HEK293 (cell line): ENCODE data around the gene SLC25A22.
A peak's percentile ranks its signal among the peaks of the same experiment; 100 is the strongest.

Experiments
- GFI1B ChIP-seq: fragments of 450-650 bp; formaldehyde crosslinking; IDR thresholded peaks from 2 replicates; pipeline ENCODE4 v1.5.1; 2016; ENCODE audit warnings: missing biosample characterization, missing genetic modification characterization
- GLIS2 ChIP-seq: fragments of 450-650 bp; formaldehyde crosslinking; IDR thresholded peaks from 2 replicates; pipeline ENCODE4 v1.5.1; 2016; ENCODE audit warnings: missing biosample characterization, missing genetic modification characterization
- HOXD13 ChIP-seq: sonication (generic); formaldehyde crosslinking; IDR thresholded peaks from 2 replicates; pipeline ENCODE4 v1.8.0; 2022; ENCODE audit warnings: missing genetic modification reagents, borderline replicate concordance
- IKZF3 ChIP-seq: fragments of 450-650 bp; IDR thresholded peaks from 2 replicates; pipeline ENCODE4 v1.5.0; 2018; ENCODE audit warnings: missing biosample characterization, mild to moderate bottlenecking, missing genetic modification characterization, moderate library complexity
- MZF1 ChIP-seq: fragments of 450-650 bp; formaldehyde crosslinking; IDR thresholded peaks from 2 replicates; pipeline ENCODE4 v1.5.1; 2017; ENCODE audit warnings: missing biosample characterization, missing genetic modification characterization, borderline replicate concordance
- PRDM1 ChIP-seq: fragments of 450-650 bp; formaldehyde crosslinking; IDR thresholded peaks from 2 replicates; pipeline ENCODE4; 2016; ENCODE audit warnings: missing biosample characterization, missing genetic modification characterization
- YY1 ChIP-seq: fragments of 450-650 bp; formaldehyde crosslinking; IDR thresholded peaks from 2 replicates; pipeline ENCODE4 v1.5.1; 2018; ENCODE audit warnings: missing biosample characterization, missing genetic modification characterization
- YY2 ChIP-seq: fragments of 450-650 bp; formaldehyde crosslinking; IDR thresholded peaks from 2 replicates; pipeline ENCODE4 v1.5.1; 2016; ENCODE audit warnings: missing biosample characterization, missing genetic modification characterization
- ZBTB1 ChIP-seq: fragments of 450-650 bp; formaldehyde crosslinking; IDR thresholded peaks from 2 replicates; pipeline ENCODE4 v1.5.1; 2016; ENCODE audit warnings: missing biosample characterization, missing genetic modification characterization
- ZNF121 ChIP-seq: fragments of 450-650 bp; formaldehyde crosslinking; IDR thresholded peaks from 2 replicates; pipeline ENCODE4 v1.5.1; 2016; ENCODE audit warnings: missing biosample characterization, missing genetic modification characterization
- ZNF146 ChIP-seq: fragments of 450-650 bp; formaldehyde crosslinking; IDR thresholded peaks from 2 replicates; pipeline ENCODE4 v1.5.1; 2016; ENCODE audit warnings: missing biosample characterization, missing genetic modification characterization
- ZNF155 ChIP-seq: fragments of 450-650 bp; formaldehyde crosslinking; IDR thresholded peaks from 2 replicates; pipeline ENCODE4 v1.5.1; 2016; ENCODE audit warnings: missing biosample characterization, missing genetic modification characterization
- ZNF202 ChIP-seq: fragments of 450-650 bp; formaldehyde crosslinking; IDR thresholded peaks from 2 replicates; pipeline ENCODE4 v1.5.1; 2016; ENCODE audit warnings: missing biosample characterization, missing genetic modification characterization, borderline replicate concordance
- ZNF214 ChIP-seq: fragments of 450-650 bp; formaldehyde crosslinking; IDR thresholded peaks from 2 replicates; pipeline ENCODE4 v1.5.1; 2017; ENCODE audit warnings: missing biosample characterization, mild to moderate bottlenecking, missing genetic modification characterization, borderline replicate concordance
- ZNF391 ChIP-seq: fragments of 450-650 bp; formaldehyde crosslinking; IDR thresholded peaks from 2 replicates; pipeline ENCODE4 v1.5.1; 2016; ENCODE audit warnings: low read depth, missing biosample characterization, missing genetic modification characterization, borderline replicate concordance
- ZNF549 ChIP-seq: fragments of 450-650 bp; IDR thresholded peaks from 2 replicates; pipeline ENCODE4 v1.5.1; 2018; ENCODE audit warnings: missing biosample characterization, missing genetic modification characterization, mild to moderate bottlenecking, inconsistent platforms, moderate library complexity
- ZNF621 ChIP-seq: fragments of 450-650 bp; formaldehyde crosslinking; IDR thresholded peaks from 2 replicates; pipeline ENCODE4 v1.5.1; 2017; ENCODE audit warnings: missing biosample characterization, missing genetic modification characterization
- ZNF624 ChIP-seq: fragments of 450-650 bp; formaldehyde crosslinking; IDR thresholded peaks from 2 replicates; pipeline ENCODE4 v1.5.1; 2017; ENCODE audit warnings: missing biosample characterization, missing genetic modification characterization
- ZNF660 ChIP-seq: fragments of 450-650 bp; IDR thresholded peaks from 2 replicates; pipeline ENCODE4 v1.5.1; 2018; ENCODE audit warnings: missing biosample characterization, mild to moderate bottlenecking, missing genetic modification characterization
- ZNF677 ChIP-seq: fragments of 450-650 bp; IDR thresholded peaks from 2 replicates; pipeline ENCODE4 v1.5.0; 2018; ENCODE audit warnings: missing biosample characterization, mild to moderate bottlenecking, missing genetic modification characterization, moderate library complexity
- ZSCAN16 ChIP-seq: fragments of 450-650 bp; formaldehyde crosslinking; IDR thresholded peaks from 2 replicates; pipeline ENCODE4 v1.5.1; 2016; ENCODE audit warnings: missing biosample characterization, missing genetic modification characterization
- TF ChIP-seq, protein P1 (sequence below): fragments of 450-650 bp; formaldehyde crosslinking; IDR thresholded peaks from 2 replicates; pipeline ENCODE4 v1.5.1; 2016; ENCODE audit warnings: missing biosample characterization, missing genetic modification characterization
- TF ChIP-seq, protein P2 (sequence below): fragments of 450-650 bp; formaldehyde crosslinking; IDR thresholded peaks from 2 replicates; pipeline ENCODE4 v1.5.1; 2017; ENCODE audit warnings: missing biosample characterization, missing genetic modification characterization
- TF ChIP-seq, protein P3 (sequence below): fragments of 450-650 bp; formaldehyde crosslinking; IDR thresholded peaks from 2 replicates; pipeline ENCODE4 v1.5.1; 2016; ENCODE audit warnings: missing biosample characterization, missing genetic modification characterization, borderline replicate concordance
- TF ChIP-seq, protein P4 (sequence below): fragments of 450-650 bp; formaldehyde crosslinking; IDR thresholded peaks from 2 replicates; pipeline ENCODE4 v1.5.1; 2016; ENCODE audit warnings: missing biosample characterization, missing genetic modification characterization

Gene SLC25A22

DNA sequence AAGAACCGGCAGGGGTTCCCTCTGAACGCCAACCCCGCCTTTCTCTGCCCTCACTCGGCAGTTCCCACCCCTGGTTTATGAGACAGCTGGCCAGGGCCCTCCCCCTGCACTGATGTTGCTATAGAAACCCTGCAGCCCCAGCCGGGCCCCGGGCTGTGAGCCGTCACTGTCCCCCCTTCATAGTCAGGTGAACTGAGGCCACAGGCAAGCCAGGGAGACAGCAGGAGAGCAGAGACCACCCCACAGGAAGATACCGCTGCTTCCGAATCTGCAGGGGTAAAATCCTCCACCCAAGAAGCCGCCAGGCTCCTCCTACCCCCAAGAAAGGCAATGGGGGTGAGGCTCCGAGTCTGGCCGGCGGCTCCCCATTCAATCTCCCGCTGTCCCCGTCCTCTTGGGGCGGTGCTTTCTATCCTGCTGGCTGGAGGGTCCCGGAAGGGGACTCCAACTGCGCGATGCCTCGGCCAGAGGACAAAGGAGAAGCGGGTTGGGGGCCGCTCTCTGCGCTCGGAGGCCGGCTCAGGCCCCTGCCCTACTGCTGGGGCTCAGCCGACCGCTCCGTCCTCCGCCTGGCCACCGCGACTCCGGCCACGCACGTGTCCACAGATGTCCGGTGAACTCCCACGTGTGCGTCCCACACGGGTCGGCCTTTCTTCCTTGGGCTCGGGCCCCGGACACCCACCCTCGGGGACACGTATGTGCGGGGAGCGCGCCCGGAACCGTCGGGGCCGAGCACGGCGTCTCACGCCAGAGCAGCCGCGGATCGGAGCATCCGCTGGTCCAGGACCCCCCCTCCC is 587 bp downstream of the SLC25A22 start (continued):
- TF ChIP-seq YY1 (tag by site-specific recombination) (no peak), IKZF3 (tag by site-specific recombination) (no peak), ZBTB1 (tag by site-specific recombination) (no peak), ZSCAN16 (no peak), GFI1B (no peak), YY2 (tag by site-specific recombination) (no peak), ZNF660 (tag by site-specific recombination) (no peak), ZNF549 (no peak), GLIS2 (tag by site-specific recombination) (peak; percentile 91), ZNF621 (no peak), PRDM1 (tag by site-specific recombination) (no peak), ZNF391 (tag by site-specific recombination) (no peak), ZNF202 (tag by site-specific recombination) (no peak), ZNF146 (no peak), ZNF214 (tag by site-specific recombination) (no peak), ZNF624 (no peak), HOXD13 (no peak), MZF1 (tag by site-specific recombination) (no peak), ZNF677 (tag by site-specific recombination) (no peak), ZNF155 (tag by site-specific recombination) (no peak), ZNF121 (tag by site-specific recombination) (no peak)
- TF ChIP-seq, protein P1, sequence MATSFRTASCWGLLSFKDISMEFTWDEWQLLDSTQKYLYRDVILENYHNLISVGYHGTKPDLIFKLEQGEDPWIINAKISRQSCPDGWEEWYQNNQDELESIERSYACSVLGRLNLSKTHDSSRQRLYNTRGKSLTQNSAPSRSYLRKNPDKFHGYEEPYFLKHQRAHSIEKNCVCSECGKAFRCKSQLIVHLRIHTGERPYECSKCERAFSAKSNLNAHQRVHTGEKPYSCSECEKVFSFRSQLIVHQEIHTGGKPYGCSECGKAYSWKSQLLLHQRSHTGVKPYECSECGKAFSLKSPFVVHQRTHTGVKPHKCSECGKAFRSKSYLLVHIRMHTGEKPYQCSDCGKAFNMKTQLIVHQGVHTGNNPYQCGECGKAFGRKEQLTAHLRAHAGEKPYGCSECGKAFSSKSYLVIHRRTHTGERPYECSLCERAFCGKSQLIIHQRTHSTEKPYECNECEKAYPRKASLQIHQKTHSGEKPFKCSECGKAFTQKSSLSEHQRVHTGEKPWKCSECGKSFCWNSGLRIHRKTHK (tag by site-specific recombination) = no peak
- TF ChIP-seq, protein P2, sequence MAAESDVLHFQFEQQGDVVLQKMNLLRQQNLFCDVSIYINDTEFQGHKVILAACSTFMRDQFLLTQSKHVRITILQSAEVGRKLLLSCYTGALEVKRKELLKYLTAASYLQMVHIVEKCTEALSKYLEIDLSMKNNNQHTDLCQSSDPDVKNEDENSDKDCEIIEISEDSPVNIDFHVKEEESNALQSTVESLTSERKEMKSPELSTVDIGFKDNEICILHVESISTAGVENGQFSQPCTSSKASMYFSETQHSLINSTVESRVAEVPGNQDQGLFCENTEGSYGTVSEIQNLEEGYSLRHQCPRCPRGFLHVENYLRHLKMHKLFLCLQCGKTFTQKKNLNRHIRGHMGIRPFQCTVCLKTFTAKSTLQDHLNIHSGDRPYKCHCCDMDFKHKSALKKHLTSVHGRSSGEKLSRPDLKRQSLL (tag by site-specific recombination) = no peak
- TF ChIP-seq, protein P3, sequence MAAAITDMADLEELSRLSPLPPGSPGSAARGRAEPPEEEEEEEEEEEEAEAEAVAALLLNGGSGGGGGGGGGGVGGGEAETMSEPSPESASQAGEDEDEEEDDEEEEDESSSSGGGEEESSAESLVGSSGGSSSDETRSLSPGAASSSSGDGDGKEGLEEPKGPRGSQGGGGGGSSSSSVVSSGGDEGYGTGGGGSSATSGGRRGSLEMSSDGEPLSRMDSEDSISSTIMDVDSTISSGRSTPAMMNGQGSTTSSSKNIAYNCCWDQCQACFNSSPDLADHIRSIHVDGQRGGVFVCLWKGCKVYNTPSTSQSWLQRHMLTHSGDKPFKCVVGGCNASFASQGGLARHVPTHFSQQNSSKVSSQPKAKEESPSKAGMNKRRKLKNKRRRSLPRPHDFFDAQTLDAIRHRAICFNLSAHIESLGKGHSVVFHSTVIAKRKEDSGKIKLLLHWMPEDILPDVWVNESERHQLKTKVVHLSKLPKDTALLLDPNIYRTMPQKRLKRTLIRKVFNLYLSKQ (tag by site-specific recombination) = no peak
- TF ChIP-seq, protein P4, sequence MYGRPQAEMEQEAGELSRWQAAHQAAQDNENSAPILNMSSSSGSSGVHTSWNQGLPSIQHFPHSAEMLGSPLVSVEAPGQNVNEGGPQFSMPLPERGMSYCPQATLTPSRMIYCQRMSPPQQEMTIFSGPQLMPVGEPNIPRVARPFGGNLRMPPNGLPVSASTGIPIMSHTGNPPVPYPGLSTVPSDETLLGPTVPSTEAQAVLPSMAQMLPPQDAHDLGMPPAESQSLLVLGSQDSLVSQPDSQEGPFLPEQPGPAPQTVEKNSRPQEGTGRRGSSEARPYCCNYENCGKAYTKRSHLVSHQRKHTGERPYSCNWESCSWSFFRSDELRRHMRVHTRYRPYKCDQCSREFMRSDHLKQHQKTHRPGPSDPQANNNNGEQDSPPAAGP (tag by site-specific recombination) = no peak
